Astrocyte (in vitro differentiated cells and primary cell): ENCODE data around the gene COBL.

Experiments used
- EZH2 ChIP-seq: IDR thresholded peaks from 2 replicates; pipeline ENCODE4 v1.6.1; 2012; ENCODE audit warnings: mild to moderate bottlenecking, low read length, inconsistent platforms; ENCODE audit not compliant: insufficient read depth
- TF ChIP-seq, protein P1 (sequence below): IDR thresholded peaks from 2 replicates; pipeline ENCODE4 v1.5.1; 2011; ENCODE audit warnings: low read depth, mild to moderate bottlenecking, inconsistent platforms, low read length, moderate library complexity; ENCODE audit not compliant: insufficient read depth

DNA sequence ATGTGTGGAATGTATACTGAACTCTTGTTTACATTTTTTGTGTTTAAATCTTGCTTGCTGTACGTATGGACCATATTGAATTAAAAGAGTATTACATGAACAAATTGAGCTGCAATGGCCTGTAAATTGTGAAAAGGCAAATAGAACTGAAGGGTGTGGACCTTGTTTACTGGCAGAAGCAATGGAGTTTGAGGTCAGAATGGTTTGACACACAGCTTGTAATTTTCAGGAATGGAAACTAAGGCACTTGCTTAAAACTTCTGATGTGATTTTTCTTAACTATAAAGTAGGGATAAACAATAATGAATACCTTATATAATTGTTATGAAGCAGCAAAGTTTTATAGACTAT, 33.9 kb upstream of the COBL start:
- TF ChIP-seq, protein P1, sequence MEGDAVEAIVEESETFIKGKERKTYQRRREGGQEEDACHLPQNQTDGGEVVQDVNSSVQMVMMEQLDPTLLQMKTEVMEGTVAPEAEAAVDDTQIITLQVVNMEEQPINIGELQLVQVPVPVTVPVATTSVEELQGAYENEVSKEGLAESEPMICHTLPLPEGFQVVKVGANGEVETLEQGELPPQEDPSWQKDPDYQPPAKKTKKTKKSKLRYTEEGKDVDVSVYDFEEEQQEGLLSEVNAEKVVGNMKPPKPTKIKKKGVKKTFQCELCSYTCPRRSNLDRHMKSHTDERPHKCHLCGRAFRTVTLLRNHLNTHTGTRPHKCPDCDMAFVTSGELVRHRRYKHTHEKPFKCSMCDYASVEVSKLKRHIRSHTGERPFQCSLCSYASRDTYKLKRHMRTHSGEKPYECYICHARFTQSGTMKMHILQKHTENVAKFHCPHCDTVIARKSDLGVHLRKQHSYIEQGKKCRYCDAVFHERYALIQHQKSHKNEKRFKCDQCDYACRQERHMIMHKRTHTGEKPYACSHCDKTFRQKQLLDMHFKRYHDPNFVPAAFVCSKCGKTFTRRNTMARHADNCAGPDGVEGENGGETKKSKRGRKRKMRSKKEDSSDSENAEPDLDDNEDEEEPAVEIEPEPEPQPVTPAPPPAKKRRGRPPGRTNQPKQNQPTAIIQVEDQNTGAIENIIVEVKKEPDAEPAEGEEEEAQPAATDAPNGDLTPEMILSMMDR, result no peak
- TF ChIP-seq EZH2, result no peak
